HL-60 (cell line): ENCODE results near the gene BTG3.

ENCODE experiments used
- DNase-seq, 2 experiments: peaks; one replicate each; pipeline ENCODE4 v3.0.0-alpha.2; 2010 to 2020; ENCODE audit warnings: low read depth in 1 of 2, low spot score in 1 of 2
- H3K27ac ChIP-seq: fragments of 250-450 bp; sonication (Bioruptor Pico); replicated peaks from 2 replicates; pipeline ENCODE4 v1.5.1; 2020; ENCODE audit warnings: mild to moderate bottlenecking, moderate library complexity
- H3K27me3 ChIP-seq: fragments of 250-450 bp; sonication (Bioruptor Pico); 2 replicates; pipeline ENCODE4 v1.5.1; 2021; ENCODE audit warnings: mild to moderate bottlenecking, moderate library complexity; ENCODE audit not compliant: insufficient read depth, poor library complexity, severe bottlenecking
- H3K4me3 ChIP-seq: replicated peaks from 2 replicates; pipeline ENCODE4 v1.5.1; 2011; ENCODE audit warnings: mild to moderate bottlenecking, control low read depth, low read length; ENCODE audit not compliant: insufficient read depth
- GABPA ChIP-seq: IDR thresholded peaks from 2 replicates; pipeline ENCODE4 v1.6.1; 2012; ENCODE audit warnings: low read depth
- POLR2AphosphoS5 ChIP-seq: IDR thresholded peaks from 2 replicates; pipeline ENCODE4 v1.6.1; 2012; ENCODE audit warnings: low read depth
- SPI1 ChIP-seq: IDR thresholded peaks from 2 replicates; pipeline ENCODE4 v1.6.1; 2012; ENCODE audit warnings: low read depth, mild to moderate bottlenecking, borderline replicate concordance
- TF ChIP-seq, protein P1 (sequence below): IDR thresholded peaks from one replicate; pipeline ENCODE4 v1.5.1; 2011; ENCODE audit warnings: low read length, control low read depth, inconsistent platforms; ENCODE audit not compliant: insufficient read depth
- TF ChIP-seq, protein P2 (sequence below): IDR thresholded peaks from 2 replicates; pipeline ENCODE4 v1.6.1; 2012; ENCODE audit warnings: low read depth; ENCODE audit not compliant: insufficient replicate concordance

BTG3 gene

GRCh38 chr21:17583898-17584297 is 28.8 kb downstream of the BTG3 start:
- no peak overlapping the region for H3K4me3 ChIP-seq
- TF ChIP-seq GABPA (no peak), POLR2AphosphoS5 (no peak), SPI1 (no peak)
- TF ChIP-seq, protein P1, sequence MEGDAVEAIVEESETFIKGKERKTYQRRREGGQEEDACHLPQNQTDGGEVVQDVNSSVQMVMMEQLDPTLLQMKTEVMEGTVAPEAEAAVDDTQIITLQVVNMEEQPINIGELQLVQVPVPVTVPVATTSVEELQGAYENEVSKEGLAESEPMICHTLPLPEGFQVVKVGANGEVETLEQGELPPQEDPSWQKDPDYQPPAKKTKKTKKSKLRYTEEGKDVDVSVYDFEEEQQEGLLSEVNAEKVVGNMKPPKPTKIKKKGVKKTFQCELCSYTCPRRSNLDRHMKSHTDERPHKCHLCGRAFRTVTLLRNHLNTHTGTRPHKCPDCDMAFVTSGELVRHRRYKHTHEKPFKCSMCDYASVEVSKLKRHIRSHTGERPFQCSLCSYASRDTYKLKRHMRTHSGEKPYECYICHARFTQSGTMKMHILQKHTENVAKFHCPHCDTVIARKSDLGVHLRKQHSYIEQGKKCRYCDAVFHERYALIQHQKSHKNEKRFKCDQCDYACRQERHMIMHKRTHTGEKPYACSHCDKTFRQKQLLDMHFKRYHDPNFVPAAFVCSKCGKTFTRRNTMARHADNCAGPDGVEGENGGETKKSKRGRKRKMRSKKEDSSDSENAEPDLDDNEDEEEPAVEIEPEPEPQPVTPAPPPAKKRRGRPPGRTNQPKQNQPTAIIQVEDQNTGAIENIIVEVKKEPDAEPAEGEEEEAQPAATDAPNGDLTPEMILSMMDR, result no peak
- TF ChIP-seq, protein P2, sequence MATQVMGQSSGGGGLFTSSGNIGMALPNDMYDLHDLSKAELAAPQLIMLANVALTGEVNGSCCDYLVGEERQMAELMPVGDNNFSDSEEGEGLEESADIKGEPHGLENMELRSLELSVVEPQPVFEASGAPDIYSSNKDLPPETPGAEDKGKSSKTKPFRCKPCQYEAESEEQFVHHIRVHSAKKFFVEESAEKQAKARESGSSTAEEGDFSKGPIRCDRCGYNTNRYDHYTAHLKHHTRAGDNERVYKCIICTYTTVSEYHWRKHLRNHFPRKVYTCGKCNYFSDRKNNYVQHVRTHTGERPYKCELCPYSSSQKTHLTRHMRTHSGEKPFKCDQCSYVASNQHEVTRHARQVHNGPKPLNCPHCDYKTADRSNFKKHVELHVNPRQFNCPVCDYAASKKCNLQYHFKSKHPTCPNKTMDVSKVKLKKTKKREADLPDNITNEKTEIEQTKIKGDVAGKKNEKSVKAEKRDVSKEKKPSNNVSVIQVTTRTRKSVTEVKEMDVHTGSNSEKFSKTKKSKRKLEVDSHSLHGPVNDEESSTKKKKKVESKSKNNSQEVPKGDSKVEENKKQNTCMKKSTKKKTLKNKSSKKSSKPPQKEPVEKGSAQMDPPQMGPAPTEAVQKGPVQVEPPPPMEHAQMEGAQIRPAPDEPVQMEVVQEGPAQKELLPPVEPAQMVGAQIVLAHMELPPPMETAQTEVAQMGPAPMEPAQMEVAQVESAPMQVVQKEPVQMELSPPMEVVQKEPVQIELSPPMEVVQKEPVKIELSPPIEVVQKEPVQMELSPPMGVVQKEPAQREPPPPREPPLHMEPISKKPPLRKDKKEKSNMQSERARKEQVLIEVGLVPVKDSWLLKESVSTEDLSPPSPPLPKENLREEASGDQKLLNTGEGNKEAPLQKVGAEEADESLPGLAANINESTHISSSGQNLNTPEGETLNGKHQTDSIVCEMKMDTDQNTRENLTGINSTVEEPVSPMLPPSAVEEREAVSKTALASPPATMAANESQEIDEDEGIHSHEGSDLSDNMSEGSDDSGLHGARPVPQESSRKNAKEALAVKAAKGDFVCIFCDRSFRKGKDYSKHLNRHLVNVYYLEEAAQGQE, result no peak
- H3K27ac ChIP-seq, result no peak overlapping the region
- no peak for DNase-seq
- no peaks in the 10 kb centered on the region for H3K27me3 ChIP-seq

DNA sequence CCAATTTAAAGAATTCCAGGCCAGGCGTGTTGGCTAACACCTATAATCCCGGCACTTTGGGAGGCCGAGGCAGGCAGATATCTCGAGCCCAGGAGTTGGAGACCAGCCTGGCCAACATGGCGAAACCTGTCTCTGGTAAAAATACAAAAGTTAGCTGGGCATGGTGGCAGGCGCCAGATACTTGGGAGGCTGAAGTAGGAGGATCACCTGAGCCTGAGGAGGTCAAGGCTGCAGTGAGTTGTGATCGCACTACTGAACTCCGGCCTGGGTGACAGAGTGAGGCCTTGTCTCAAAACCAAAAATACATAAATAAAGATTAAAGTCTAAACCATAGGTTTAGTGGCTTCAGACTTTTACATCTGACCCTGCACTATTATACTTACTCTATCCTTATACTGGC is 32.4 kb downstream of the BTG3 start:
- Histone ChIP-seq H3K27ac (no peak overlapping the region), H3K4me3 (no peak overlapping the region), H3K27me3 (no peaks in the 10 kb centered on the region)
- no peak for DNase-seq
- TF ChIP-seq, protein P1, result no peak
- TF ChIP-seq GABPA (no peak), SPI1 (no peak), POLR2AphosphoS5 (no peak)
- TF ChIP-seq, protein P2, result no peak

- H3K4me3 ChIP-seq, result no peak overlapping the region
- no peak overlapping the region for H3K27ac ChIP-seq
- no peaks in the 10 kb centered on the region for H3K27me3 ChIP-seq
- no peak for TF ChIP-seq GABPA
- no peak for DNase-seq
Measured at GRCh38 chr21:17578876-17579275, 33.8 kb downstream of the BTG3 start.

GRCh38 chr21:17578162-17578561 is 34.5 kb downstream of the BTG3 start:
- H3K4me3 ChIP-seq, result no peak overlapping the region
- no peaks in the 10 kb centered on the region for H3K27me3 ChIP-seq
- no peak for DNase-seq
- TF ChIP-seq GABPA (no peak), SPI1 (no peak), POLR2AphosphoS5 (no peak)
- TF ChIP-seq, protein P2, result no peak
- TF ChIP-seq, protein P1, result no peak
- no peak overlapping the region for H3K27ac ChIP-seq
